GM18861 (cell line): ENCODE measurements around the gene NT5DC4.
"Not testable (repeated sequence)": the region's sequence is repeated elsewhere in the genome, so short reads cannot be mapped to it uniquely, and the experiment has no call there.

ENCODE experiments used
- ATAC-seq: cut with Tn5 transposase; IDR thresholded peaks from one replicate; pipeline ENCODE4 v1.9.1; 2021; ENCODE audit not compliant: unreplicated experiment

NT5DC4 gene

DNA sequence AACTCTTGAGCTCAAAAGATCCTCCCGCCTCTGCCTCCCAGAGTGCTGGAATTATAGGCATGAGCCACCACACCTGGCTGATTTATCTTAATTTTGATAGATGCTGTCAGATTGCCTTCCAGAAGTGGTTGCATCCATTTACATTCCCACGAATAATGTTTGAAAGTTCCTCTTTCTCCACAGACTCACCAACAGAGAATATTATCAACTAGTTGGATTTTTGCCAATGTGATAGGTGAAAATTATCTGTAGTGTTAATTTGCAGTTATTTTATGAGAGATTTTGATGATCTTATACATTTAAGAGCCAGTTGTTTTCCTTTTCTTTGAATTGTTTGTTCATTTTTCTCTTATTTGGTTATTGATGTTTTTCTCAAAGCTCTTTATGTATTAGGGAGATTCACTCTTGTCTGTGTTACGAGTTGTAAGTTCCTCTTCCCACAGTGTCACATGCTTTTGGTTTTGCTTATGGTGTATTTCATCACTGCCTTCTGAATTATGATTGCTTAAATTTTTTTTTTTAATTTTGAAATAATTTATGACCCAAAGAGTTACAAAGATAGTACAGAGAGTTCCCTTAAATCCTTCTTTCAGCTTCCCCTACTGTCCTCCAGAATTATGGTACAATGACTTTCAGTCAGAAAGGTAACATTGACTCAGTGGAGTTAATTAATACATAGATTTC, 20.7 kb upstream of the NT5DC4 start:
- no peak for ATAC-seq

DNA sequence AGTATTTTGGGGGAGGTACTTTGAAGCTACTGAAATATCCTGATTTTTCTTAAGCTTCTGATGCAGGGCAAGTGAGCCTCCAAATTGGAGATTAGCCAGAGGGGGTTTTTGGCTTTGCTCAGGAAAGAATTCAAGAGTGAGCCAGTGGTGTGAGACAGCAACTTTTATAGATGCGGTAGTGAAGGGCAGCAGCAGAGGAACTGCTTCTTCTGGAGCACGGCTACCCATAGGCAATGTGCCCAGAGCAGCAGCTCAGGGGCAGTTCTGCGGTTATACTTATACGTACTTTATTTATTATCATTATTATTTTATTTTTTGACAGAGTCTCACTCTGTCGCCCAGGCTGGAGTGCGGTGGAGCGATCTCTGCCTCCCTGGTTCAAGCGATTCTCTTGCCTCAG, 19.8 kb upstream of the NT5DC4 start:
- no peak for ATAC-seq

DNA sequence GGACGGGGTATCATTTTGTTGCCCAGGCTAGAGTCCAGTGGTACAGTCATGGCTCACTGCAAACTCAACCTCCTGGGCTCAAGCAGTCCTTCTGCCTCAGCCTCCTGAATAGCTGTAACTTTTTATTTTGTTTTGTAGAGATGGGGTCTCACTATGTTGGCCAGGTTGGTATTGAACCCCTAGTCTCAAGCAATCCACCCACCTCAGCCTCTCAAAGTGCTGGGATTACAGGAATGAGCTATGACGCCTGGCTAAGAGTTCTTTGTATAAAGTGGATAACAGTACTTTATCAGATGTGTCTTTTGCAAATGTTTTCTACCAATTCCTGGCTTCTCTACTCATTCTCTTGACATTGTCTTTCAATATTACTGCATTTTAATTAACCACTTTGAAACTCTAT, 17.1 kb upstream of the NT5DC4 start:
- ATAC-seq, result no peak

DNA sequence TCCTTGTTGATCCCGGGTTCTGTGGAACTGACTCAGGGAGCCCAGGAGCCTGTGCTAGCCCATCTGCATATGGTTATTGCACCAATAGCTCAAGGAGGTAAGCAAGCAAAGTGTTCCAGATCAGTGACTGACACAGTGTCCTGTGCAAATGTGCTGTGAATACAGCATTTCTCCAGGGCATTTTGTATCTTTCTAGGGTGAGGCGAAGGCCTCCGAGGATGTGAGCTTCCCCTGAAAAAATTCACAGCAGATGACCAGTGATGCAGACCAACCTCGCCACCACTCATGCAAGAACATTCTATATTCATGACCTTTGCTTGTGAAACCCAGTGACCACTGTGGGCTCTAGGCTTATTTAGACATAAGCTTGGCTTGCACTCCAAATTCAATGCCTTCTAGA, 15.2 kb upstream of the NT5DC4 start:
- no peak for ATAC-seq

DNA sequence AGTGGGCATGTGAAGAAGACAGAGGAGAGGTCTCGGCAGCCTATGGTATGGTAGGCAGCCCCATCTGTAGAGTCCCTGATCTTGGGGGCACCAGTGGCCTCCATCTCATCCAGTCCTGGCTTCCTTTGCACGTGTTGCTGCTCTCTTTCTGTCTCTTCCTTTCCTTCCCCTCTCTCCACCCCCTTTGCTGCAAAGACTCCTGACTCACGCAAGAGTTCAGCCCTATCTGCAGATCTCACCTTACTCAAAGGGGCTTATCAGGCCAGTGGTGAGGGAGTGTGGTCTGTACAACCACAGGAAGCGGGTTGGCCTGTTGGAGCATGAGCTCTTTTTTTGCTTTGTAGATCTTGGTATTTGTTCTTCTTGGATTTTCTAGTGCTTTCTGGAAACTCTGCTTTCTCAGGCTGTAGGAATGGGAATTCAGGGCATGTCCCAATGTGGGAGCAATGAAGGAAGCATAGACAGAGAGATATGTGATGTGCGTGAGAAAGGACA, 14.6 kb upstream of the NT5DC4 start:
- ATAC-seq, result no peak

DNA sequence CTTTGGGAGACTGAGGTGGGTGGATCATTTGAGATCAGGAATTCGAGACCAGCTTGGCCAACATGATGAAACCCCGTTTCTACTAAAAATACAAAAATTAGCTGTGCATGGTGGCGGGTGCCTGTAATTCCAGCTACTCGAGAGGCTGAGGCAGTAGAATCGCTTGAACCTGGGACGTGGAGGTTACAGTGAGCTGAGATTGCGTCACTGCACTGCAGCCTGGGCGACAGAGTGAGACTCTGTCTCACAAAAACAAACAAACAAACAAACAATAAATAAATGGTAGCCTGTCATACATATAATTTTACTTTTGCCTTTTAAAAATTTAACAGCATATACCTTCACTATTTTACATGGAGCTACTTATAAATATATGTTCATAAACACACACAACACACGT, 13.9 kb upstream of the NT5DC4 start:
- not testable (repeated sequence) for ATAC-seq

DNA sequence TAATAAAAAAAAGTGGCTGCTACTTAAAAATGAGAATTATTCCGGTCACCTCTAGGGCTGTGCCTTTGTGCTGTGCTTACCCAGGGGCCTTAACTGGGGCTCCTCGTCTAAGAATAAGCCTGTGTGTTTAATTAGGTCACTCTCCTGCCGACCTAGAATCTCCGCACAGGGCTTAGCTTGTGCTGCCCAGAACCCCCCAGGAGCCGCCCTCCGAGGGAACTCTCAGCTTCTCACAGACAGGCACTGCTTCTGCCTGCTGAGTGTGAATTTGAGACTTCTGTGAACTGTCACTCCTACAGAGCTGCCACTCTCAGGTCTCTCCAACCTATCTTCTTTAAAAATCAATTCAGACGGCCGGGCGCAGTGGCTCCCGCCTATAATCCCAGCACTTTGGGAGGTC, 11.9 kb upstream of the NT5DC4 start:
- ATAC-seq, result no peak

DNA sequence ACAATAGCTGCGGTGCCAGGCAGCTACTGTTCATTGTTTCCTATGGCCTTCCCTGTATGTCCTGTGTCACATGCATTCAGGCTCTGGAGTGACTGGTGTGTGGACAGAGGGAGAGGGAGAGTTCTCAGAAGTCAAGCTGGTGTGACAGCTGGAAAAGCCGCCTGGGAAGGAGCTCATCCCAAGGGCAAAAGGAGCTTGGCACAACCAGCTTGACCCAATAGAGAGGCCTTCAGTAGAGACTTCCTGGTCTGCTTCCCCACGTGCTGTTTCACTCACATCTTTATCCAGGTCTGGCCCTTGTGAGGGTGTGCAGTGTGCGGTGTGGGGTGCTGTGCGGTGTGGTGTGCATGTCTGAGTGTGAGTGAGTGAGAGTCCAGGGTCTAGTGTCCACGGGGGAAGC, 11.1 kb upstream of the NT5DC4 start:
- ATAC-seq, result no peak

DNA sequence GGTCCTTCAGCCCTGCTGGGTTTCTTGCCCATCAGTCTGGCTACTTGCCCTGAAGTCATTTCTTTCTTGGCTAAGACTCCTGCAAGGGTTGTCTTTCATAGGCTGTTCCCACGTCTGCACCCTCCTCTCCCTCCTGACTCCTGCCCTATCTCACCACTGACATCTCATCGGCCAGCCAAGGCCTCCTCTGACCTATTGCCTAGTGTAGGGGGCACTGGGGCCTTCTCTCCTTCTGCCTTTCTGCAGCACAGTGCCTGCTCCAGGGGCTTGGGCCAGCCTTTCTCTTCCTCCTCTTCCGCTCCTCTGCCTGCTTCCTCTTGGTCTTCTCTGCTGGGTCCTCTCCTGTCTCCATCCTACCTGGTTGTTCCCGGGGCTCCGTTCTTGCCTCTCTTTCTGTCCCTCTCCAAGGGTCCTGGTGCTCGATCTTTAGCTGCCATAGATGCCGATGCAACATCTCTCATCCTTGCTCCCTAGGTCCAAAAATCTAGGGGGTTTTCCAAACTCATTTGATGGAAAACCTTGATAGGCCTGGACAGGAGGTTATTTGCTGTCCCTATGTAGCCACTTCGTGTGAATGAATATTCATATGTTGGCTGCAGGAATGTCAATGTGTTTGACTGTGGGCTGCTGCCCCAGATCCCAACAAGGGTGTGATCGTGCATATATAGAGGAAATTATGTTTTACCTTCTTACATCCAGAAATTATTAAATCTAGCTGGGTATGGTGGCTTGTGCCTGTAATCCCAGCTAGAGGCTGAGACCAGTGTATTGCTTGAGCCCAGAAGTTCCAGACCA, 9.7 kb upstream of the NT5DC4 start:
- no peak for ATAC-seq

DNA sequence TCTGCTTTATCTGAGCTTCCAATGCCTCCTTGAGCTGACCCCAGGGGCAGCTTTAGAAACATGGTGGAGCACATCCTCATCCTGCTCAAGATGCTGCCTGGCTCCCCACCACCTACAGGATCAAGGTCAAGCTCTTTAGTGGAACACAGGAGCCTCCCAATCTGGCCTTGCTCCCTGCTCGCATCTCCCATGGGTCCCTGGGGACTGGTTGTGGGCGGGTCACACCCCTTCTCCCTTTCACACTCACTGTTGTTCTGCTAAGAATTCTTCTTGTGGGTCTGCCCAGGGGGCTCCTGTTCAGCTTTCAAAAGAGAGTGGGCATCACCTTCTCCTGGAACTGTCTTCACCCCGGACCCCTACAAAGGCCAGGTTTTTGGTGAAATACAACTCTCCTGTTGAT, 8.4 kb upstream of the NT5DC4 start:
- ATAC-seq, result no peak

DNA sequence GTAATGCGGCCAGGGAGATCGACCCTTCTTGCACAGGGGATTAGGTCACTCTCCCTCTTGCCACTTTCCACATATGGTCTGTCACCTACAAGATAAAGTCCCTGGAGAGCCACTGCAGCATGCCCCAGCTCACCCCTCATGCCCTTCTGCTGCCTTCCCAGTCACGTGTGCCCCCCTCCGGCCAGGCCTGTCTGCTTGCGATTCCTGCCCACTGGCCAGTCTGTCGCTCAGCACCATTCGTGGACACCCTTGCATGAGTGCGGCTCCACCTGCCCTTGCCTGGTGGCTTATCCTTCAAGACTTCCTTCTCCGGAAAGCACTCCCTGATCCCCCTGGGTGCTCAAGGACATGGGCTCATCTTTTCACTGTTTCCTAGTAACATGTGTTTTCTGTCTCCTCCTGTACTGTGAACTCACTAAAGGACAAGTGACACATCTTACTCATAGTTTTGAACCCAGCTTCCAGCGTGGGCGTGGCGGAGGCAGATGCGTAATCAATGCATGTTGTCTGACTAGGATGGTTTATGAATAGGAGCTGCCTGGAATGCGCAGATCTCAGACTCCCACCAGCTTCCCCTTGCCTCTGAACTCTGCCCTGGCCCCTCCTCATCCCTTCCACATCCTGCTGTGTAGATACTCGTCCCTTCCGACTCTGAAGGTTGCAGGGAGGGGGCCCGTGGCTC, 7.8 kb upstream of the NT5DC4 start:
- no peak for ATAC-seq

DNA sequence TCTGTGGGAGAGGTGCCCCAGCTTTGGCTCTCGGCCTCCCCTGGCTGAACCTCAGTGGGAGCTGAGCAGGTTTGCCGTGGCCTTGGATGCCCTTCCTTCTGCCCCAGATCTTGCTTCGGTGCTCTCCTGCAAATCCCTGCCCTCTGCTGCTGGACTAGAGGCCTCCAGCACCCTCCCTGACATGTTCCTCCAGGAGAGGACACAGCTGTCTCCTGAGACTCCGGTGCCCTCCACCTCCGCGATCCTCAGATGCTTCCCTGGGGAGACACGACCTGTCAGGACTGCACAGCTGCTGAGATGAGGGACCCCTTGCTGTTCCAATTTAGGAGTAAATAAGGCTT, 7.3 kb upstream of the NT5DC4 start:
- ATAC-seq, result no peak

DNA sequence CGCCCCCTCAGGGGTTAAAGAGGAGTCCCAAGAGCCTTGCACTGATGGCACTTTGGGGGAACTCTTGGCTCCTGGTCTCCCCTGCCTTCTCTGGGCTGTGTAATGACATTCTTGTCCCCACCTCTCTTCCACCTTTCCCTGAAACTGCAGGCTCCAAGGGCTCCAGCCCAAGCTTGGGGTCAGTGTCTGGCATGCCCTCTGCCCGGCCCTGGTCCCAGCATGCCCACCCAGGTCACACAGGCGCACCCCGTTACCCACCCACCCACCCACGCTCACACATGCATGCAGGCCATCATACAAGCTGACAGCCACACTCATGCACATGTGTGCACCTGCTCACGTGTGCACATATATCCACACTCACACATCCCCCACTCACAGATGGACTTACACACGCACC, 6.9 kb upstream of the NT5DC4 start:
- ATAC-seq, result no peak

DNA sequence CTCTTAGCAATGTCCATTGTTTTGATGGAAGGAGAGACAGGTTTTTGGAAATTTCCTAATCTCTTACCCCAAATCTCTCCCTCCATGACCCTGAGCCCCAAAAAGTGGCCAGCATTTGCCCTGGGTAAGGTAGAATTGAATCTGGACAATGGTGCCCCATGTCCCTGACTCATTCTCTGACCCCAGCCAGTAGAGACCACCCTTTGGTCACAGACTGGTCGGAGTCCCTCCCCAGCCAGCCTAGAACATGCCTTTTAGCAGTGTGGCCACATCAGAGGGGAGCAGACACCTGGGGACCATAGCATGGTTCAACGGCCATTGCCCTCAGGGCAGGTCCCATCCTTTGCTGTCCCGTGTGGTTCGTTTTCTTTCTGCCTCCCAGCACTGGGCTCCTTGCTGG, 6.5 kb upstream of the NT5DC4 start:
- ATAC-seq, result no peak

DNA sequence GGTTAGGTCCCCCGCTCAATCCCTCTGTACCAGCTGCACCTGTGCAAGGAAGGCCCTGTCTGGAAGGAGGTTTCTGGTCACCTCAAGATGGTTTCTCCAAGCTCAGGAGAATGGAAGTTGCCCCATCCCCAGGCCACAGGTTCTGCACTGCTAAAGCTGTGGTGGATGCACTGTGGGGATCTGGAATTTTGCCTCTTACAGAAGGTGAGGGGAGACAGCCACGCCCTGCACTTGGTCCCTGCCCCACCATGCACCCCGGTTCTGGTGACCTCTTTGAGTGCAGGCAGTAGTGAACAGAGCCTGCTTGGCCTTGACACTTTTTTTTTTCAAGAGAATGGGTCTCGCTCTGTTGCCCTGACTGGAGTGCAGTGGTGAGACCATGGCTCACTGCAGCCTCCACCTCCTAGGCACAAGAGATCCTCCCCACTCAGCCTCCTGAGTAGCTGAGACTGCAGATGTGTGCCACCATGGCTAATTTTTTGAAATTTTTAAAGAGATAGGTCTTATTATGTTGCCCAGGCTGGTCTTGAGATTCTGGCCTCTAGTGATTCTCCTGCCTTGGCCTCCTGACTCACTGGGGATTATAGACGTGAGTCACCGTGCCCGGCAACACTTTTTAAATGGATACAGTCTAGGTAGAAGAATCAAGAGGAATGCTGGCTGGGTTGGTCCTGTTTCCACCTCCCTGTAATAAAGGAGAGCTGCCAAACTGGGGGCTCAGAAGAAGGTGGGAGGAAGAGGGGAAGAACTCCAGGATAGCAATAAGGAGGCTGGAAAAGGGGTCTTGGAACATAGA, 5.8 kb upstream of the NT5DC4 start:
- ATAC-seq, result no peak

DNA sequence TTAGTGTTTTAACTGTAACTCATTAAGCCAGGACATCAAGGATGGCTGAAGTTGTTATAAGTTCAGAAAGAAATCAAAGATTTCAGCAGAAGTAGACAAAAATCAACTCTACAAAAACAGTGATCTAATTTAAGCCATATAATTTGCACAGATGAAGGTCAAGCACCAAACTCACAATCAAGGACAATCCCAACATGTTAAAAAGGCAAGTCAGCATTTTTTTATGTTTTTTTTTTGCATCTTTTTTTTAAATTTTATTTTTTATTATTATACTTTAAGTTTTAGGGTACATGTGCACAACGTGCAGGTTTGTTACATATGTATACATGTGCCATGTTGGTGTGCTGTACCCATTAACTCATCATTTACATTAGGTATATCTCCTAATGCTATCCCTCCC, 4.7 kb upstream of the NT5DC4 start:
- not testable (repeated sequence) for ATAC-seq

DNA sequence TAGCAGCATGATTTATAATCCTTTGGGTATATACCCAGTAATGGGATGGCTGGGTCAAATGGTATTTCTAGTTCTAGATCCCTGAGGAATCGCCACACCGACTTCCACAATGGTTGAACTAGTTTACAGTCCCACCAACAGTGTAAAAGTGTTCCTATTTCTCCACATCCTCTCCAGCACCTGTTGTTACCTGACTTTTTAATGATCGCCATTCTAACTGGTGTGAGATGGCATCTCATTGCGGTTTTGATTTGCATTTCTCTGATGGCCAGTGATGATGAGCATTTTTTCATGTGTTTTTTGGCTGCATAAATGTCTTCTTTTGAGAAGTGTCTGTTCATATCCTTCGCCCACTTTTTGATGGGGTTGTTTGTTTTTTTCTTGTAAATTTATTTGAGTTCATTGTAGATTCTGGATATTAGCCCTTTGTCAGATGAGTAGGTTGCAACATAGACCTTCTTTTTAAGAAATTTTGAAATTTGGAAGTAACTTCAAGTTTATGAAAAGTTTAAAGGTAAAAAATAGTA, 3.9 kb upstream of the NT5DC4 start:
- not testable (repeated sequence) for ATAC-seq

DNA sequence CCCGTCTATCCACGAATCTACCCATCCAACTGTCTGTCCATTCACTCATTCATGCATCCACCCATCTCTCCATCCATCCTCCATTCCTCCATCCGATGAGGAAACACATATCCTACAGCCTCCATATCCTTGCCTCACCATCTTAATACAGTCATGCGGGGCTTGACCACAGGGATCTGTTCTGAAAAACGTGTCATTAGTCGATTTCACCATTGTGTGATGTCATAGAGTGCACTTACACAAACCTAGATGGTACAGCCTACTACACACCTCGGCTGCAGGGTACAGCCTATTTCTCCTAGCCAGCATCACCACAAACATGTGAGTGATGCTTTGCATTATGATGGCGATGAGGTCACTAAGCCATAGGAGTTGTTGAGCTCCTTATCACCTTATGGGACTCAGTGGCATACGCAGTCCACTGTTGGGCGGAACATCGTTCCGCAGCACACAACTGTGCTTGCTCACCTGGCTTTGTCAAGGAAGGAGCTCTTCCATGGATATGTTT, 1.9 kb upstream of the NT5DC4 start:
- ATAC-seq, result no peak

DNA sequence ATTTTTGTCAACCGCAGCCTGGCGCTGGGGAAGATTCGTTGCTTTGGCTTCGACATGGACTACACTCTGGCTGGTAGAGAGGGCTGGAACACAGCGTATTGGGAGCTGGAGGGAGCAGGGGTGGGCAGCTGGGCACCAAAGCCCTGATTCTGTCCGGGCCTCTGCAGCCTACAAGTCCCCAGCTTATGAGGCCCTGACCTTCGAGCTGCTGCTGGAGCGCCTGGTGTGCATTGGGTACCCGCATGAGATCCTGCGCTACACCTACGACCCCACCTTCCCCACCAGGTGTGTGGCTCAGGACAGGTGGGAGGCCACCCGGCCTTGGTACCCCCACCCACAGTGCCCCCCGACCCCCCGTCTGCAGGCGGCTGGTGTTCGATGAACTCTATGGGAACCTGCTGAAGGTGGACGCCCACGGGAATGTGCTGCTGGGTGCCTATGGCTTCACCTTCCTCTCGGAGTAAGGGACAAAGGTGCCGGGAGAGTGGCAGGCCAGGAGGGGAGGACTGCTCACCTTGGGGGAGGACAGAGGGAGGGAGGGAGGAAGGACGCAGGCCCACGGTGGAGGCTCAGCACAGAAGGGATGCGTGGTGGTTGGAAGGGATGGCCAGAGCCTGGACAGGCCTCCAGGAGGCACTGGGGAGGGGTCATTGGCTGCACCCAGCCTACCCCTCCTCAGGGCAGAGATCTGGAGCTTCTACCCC, 1.2 kb downstream of the NT5DC4 start:
- ATAC-seq, result no peak

DNA sequence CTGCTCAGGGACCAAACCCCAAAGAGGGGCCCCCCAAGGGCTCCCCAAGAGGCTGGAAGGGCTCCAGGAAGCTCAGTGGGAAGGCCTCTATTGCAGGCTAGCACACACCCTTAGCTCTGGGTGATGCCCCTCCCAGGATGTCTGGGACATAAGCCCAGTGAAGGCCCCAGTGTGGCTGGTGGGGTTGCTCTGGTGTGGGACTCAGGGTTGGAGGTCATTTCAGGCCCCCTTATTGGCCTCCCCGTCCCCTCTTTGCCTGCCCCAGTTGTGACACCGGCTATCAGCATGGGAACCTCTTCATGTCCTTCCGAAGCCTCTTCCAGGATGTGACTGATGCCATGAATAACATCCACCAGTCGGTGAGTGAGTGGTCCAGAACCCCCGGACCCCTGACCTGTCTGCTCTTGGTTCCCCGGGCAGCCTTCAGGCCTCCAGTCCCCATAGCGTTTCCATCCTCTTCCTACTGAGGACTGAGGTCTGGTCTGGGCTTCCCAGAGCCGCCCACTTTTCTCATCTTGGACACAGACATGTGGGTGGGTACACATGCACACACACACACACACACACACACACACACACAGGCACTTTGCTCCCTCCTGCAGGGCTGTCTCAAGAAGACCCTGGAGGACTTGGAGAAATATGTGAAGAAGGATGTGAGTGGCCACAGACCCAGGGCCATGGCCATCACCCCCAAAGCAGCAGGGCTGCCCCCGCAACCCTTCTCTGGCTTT, 2.2 kb downstream of the NT5DC4 start:
- no peak for ATAC-seq
